Measurements from ENCODE around the gene MRPS11.

The MRPS11 gene

DNA sequence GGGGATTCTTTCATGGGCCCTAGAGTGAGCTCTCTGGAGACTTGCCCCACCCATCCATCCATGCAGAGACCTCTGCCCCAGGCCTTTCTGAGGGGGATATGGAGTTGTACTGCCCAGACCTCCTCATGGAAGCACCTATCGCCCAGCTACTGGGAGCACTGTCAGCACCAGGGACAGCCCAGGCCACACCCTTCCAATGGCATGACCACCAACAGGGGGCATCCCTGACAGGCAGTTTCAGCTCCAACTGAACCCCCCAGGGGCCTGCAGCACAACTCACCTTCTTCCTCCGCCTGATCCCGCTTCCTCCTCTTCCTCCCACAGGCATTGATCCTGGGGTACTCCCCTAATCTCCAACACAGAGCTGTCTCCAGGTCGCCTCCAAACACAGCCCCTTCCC lies 21.8 kb downstream of the MRPS11 start:
- Histone ChIP-seq H3K36me3 (ENCODE audit: control insufficient read depth, insufficient read depth, low read length) (no peaks in the 10 kb centered on the region), H3K9me3 (ENCODE audit: control insufficient read depth, low read length) (no peaks in the 10 kb centered on the region), H3K27ac (ENCODE audit: insufficient read depth, low read depth, low read length, poor library complexity, severe bottlenecking) (no peak overlapping the region), H3K27me3 (ENCODE audit: control insufficient read depth, insufficient read depth, low read length, poor library complexity, severe bottlenecking) (no peaks in the 10 kb centered on the region), H3K4me1 (ENCODE audit: control insufficient read depth, insufficient read depth, low read length) (no peaks in the 10 kb centered on the region), H3K4me3 (ENCODE audit: insufficient read depth, low read depth, low read length) (no peak overlapping the region)
- WGBS, 2 experiments = 83 to 87% methylated on average over 4 of the region's 4 CpGs

DNA sequence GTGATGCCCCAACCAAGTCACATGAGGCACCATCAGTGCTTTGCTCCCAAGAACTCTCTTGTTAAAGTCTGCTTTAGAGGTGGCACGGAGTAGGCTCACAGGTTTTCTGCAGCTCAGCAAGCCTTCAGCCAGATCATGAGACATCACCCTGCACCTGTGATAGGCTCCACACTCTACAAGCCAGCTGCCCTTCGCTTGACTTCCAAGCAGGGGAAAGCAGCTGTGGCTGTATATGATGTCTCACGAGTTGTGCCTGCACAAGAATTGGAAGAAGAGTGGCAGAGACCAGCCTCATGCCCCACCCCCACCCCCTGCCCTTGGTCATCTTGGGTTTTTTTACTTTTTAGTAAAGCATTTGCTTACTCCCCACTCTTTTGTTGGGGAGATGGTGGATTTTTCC lies 22.5 kb downstream of the MRPS11 start:
- 94 to 100% methylated on average over 3 of the region's 3 CpGs for WGBS, 2 experiments
- Histone ChIP-seq H3K36me3 (ENCODE audit: control insufficient read depth, insufficient read depth, low read length) (no peaks in the 10 kb centered on the region), H3K4me3 (ENCODE audit: insufficient read depth, low read depth, low read length) (no peak overlapping the region), H3K27me3 (ENCODE audit: control insufficient read depth, insufficient read depth, low read length, poor library complexity, severe bottlenecking) (no peaks in the 10 kb centered on the region), H3K4me1 (ENCODE audit: control insufficient read depth, insufficient read depth, low read length) (no peaks in the 10 kb centered on the region), H3K9me3 (ENCODE audit: control insufficient read depth, low read length) (no peaks in the 10 kb centered on the region), H3K27ac (ENCODE audit: insufficient read depth, low read depth, low read length, poor library complexity, severe bottlenecking) (no peak overlapping the region)

DNA sequence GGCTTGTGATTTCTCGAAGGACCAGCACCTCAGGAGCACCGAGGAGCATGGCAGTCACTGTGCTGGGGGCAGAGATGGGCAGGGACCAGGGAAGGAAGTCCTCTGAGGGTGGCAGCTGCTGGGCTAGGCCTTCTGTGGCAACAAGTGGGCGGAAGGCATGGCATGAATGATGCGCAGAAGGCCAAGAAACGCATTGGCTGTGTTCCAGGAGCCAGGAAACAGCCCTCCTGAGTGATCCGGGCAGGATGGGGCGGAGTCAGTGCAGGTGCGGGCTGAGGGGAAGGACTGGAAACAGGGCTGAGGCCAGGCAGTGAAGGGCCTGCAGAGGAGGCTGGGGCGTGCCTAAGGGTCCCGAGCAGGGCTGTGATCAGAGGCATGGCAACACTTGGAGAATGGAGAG lies 23.6 kb downstream of the MRPS11 start:
- H3K27me3 ChIP-seq (ENCODE audit: control insufficient read depth, insufficient read depth, low read length, poor library complexity, severe bottlenecking) = no peaks in the 10 kb centered on the region

DNA sequence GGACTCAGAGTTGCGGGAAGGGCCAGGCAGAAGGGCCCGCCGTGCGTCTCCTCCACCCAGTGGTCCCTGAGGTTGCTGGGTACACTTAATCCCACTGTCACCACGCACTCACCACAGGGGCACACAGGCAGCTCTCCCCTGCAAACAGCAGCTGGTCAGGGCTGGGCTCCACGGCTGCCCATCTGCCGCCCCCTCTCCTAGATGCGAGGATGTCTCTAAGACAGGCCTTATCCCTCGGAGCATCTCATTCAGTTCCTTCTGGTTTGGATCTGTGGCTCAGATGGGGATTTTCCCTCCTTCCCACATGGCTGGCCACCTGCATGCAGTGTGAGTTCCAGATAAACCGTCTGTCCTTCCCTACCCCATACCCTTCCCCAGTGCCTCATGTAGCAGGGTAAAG lies 26.3 kb downstream of the MRPS11 start:
- Histone ChIP-seq H3K27me3 (ENCODE audit: control insufficient read depth, insufficient read depth, low read length, poor library complexity, severe bottlenecking) (no peaks in the 10 kb centered on the region), H3K4me3 (ENCODE audit: insufficient read depth, low read depth, low read length) (no peak overlapping the region), H3K4me1 (ENCODE audit: control insufficient read depth, insufficient read depth, low read length) (no peaks in the 10 kb centered on the region), H3K9me3 (ENCODE audit: control insufficient read depth, low read length) (no peaks in the 10 kb centered on the region), H3K36me3 (ENCODE audit: control insufficient read depth, insufficient read depth, low read length) (no peaks in the 10 kb centered on the region), H3K27ac (ENCODE audit: insufficient read depth, low read depth, low read length, poor library complexity, severe bottlenecking) (no peak overlapping the region)
- 90 to 92% methylated on average over 10 of the region's 10 CpGs for WGBS, 2 experiments

More for the DNA sequence above, 23.6 kb downstream of the MRPS11 start:
- no peak overlapping the region for H3K27ac ChIP-seq (ENCODE audit: insufficient read depth, low read depth, low read length, poor library complexity, severe bottlenecking)
- no peaks in the 10 kb centered on the region for H3K4me1 ChIP-seq (ENCODE audit: control insufficient read depth, insufficient read depth, low read length)
- no peak overlapping the region for H3K4me3 ChIP-seq (ENCODE audit: insufficient read depth, low read depth, low read length)
- H3K9me3 ChIP-seq (ENCODE audit: control insufficient read depth, low read length) = no peaks in the 10 kb centered on the region
- 87 to 88% methylated on average over 10 of the region's 10 CpGs for WGBS, 2 experiments
- no peaks in the 10 kb centered on the region for H3K36me3 ChIP-seq (ENCODE audit: control insufficient read depth, insufficient read depth, low read length)

DNA sequence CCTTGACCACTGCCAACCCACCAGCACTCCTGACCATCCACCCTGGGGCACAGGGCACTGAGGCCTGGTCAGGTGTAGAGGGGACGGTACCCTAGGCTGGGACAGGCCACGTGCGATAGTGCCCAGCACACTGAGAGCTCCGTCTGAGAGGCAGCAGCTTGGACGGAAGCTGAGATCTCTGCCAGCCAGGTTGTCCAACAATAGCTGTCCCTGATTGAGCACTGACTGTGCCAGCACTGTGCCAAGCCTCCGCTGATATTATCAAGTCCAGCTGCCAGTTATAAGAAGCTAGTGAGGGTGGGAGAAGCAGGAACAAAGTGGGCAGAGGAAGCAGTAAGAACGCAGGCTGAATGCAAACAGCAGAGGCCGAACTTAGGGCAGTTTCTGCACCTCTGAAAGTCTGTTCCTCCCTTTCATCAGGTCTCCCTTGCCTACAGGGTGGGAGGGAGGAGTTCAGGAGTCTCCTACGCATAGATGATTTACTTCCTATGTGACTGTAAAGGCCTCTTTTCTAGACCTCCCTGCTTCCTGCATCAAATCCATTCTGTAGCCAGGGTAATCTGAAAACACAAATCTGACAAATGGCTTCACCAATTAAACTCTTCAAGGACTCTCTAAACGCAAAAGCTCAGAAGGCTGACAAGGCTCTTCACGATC lies 29.7 kb downstream of the MRPS11 start:
- Histone ChIP-seq H3K4me1 (ENCODE audit: control insufficient read depth, insufficient read depth, low read length) (no peaks in the 10 kb centered on the region), H3K27me3 (ENCODE audit: control insufficient read depth, insufficient read depth, low read length, poor library complexity, severe bottlenecking) (no peaks in the 10 kb centered on the region), H3K27ac (ENCODE audit: insufficient read depth, low read depth, low read length, poor library complexity, severe bottlenecking) (no peak overlapping the region), H3K36me3 (ENCODE audit: control insufficient read depth, insufficient read depth, low read length) (no peaks in the 10 kb centered on the region), H3K4me3 (ENCODE audit: insufficient read depth, low read depth, low read length) (no peak overlapping the region), H3K9me3 (ENCODE audit: control insufficient read depth, low read length) (no peaks in the 10 kb centered on the region)
- WGBS, 2 experiments = 92% methylated on average over 11 of the region's 11 CpGs

DNA sequence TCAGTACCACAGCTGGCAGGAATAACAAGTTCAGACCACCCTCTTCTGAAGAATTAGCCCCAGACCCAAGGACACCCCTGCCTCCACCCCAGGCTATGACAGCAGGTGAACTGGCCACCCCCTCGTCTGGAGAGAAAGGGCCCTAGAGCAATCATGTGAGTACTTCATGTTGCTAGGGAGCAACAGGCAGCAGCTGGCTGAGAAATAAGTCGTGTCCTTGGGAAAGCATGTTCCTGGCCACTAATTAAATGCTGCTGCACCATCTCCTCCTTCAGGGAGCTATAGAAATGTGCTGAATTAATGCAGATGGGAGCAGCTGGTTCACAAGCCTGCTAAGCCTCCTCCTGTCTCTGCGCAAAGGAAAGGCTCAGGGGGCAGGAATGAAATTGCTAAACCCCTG lies 31.5 kb downstream of the MRPS11 start:
- Histone ChIP-seq H3K27ac (ENCODE audit: insufficient read depth, low read depth, low read length, poor library complexity, severe bottlenecking) (no peak overlapping the region), H3K4me1 (ENCODE audit: control insufficient read depth, insufficient read depth, low read length) (peaks cover 5% of the 10 kb centered on the region), H3K36me3 (ENCODE audit: control insufficient read depth, insufficient read depth, low read length) (no peaks in the 10 kb centered on the region), H3K4me3 (ENCODE audit: insufficient read depth, low read depth, low read length) (no peak overlapping the region), H3K27me3 (ENCODE audit: control insufficient read depth, insufficient read depth, low read length, poor library complexity, severe bottlenecking) (no peaks in the 10 kb centered on the region), H3K9me3 (ENCODE audit: control insufficient read depth, low read length) (no peaks in the 10 kb centered on the region)
- WGBS, 2 experiments = 75 to 76% methylated on average over 3 of the region's 3 CpGs

DNA sequence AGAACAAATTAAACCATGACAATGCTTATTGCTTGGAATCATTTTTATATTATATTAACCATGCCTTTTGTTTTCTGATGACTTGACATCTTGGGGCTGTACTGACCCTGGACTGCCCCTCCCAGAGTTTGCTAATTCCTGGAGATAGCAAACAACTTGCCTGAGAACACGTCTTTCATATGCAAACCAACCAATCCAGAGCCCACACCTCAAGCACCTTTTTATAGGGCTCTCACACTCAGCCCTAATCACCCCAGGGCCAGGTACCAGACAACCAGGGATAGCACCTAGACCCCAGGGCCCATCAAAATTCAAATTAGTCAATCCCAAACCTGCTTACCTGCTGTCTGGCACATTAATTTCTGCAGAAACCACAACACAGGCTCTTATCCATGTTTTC lies 36.9 kb downstream of the MRPS11 start:
- WGBS, 2 experiments = 42 to 58% methylated on average over 1 of the region's 1 CpG
- Histone ChIP-seq H3K4me3 (ENCODE audit: insufficient read depth, low read depth, low read length) (no peak overlapping the region), H3K27me3 (ENCODE audit: control insufficient read depth, insufficient read depth, low read length, poor library complexity, severe bottlenecking) (no peaks in the 10 kb centered on the region), H3K4me1 (ENCODE audit: control insufficient read depth, insufficient read depth, low read length) (peaks cover 5% of the 10 kb centered on the region), H3K27ac (ENCODE audit: insufficient read depth, low read depth, low read length, poor library complexity, severe bottlenecking) (no peak overlapping the region), H3K36me3 (ENCODE audit: control insufficient read depth, insufficient read depth, low read length) (no peaks in the 10 kb centered on the region), H3K9me3 (ENCODE audit: control insufficient read depth, low read length) (no peaks in the 10 kb centered on the region)

DNA sequence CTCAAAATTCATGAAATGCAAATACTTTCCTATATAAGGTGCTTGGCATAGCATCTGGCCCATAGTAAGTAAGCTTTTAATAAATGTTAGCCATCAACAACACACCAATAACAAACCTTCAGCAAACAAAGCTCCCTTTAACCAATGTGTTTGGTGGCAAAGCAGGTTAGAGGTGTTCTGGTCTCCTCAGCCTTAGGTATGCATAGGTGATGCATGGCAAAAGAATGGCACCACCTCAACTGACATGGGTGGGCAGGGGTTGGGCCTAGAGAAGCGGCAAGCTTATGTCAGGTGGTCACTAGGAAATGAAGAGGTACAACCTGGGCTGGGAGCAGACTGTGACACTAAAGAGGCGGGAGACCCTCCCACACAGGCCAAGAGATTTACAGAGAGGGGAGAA lies 38.2 kb downstream of the MRPS11 start:
- Histone ChIP-seq H3K27me3 (ENCODE audit: control insufficient read depth, insufficient read depth, low read length, poor library complexity, severe bottlenecking) (no peaks in the 10 kb centered on the region), H3K4me3 (ENCODE audit: insufficient read depth, low read depth, low read length) (no peak overlapping the region), H3K27ac (ENCODE audit: insufficient read depth, low read depth, low read length, poor library complexity, severe bottlenecking) (no peak overlapping the region), H3K4me1 (ENCODE audit: control insufficient read depth, insufficient read depth, low read length) (peaks cover 5% of the 10 kb centered on the region), H3K9me3 (ENCODE audit: control insufficient read depth, low read length) (no peaks in the 10 kb centered on the region), H3K36me3 (ENCODE audit: control insufficient read depth, insufficient read depth, low read length) (peaks cover 4% of the 10 kb centered on the region)
- WGBS, 2 experiments = 92 to 97% methylated on average over 2 of the region's 2 CpGs

DNA sequence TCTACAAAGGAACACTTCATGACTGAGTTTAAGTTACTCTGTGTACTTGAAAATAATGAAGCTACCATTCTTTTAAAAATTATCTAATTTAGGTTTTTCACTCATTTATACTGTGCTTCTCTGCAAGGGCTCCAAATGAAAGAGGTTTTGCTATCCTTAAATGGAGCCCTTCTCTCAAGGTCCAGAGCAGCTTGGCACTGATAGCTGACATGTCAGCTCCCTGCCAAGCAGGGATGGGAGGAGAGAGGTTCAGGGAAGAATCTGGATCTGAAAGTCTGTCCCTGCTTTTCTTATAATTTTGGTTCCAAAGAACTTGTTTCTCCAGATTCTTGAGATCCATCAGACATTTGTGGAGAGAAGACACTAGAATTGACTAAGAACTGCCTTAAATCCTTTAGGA lies 39.1 kb downstream of the MRPS11 start:
- Histone ChIP-seq H3K27ac (ENCODE audit: insufficient read depth, low read depth, low read length, poor library complexity, severe bottlenecking) (no peak overlapping the region), H3K4me3 (ENCODE audit: insufficient read depth, low read depth, low read length) (no peak overlapping the region), H3K9me3 (ENCODE audit: control insufficient read depth, low read length) (no peaks in the 10 kb centered on the region), H3K27me3 (ENCODE audit: control insufficient read depth, insufficient read depth, low read length, poor library complexity, severe bottlenecking) (no peaks in the 10 kb centered on the region), H3K4me1 (ENCODE audit: control insufficient read depth, insufficient read depth, low read length) (peaks cover 5% of the 10 kb centered on the region), H3K36me3 (ENCODE audit: control insufficient read depth, insufficient read depth, low read length) (peaks cover 4% of the 10 kb centered on the region)

DNA sequence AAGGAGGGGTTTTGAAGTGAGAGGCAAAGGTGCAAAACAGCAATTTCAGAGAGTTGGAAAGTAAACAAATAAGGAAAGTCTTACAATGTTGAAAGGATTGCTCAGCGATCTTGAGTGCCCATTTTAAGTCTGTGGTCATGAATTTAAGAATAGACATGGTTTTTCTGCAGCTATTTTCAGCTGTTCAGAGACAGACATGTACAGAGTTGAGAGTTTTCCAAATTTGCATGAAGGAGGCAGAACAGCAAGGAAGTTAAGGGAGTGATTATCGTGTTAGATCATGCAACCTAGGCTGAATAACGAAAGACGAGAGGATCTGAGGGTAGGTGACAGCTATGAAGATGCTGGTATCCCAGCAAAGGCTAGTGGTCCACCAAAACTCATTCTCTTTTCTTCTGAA lies 41.8 kb downstream of the MRPS11 start:
- no peak overlapping the region for H3K4me3 ChIP-seq (ENCODE audit: insufficient read depth, low read depth, low read length)
- no peak overlapping the region for H3K27ac ChIP-seq (ENCODE audit: insufficient read depth, low read depth, low read length, poor library complexity, severe bottlenecking)
- H3K36me3 ChIP-seq (ENCODE audit: control insufficient read depth, insufficient read depth, low read length) = peaks cover 4% of the 10 kb centered on the region
- H3K27me3 ChIP-seq (ENCODE audit: control insufficient read depth, insufficient read depth, low read length, poor library complexity, severe bottlenecking) = no peaks in the 10 kb centered on the region
- 95 to 97% methylated on average over 4 of the region's 4 CpGs for WGBS, 2 experiments
- no peaks in the 10 kb centered on the region for H3K9me3 ChIP-seq (ENCODE audit: control insufficient read depth, low read length)
- H3K4me1 ChIP-seq (ENCODE audit: control insufficient read depth, insufficient read depth, low read length) = no peaks in the 10 kb centered on the region

DNA sequence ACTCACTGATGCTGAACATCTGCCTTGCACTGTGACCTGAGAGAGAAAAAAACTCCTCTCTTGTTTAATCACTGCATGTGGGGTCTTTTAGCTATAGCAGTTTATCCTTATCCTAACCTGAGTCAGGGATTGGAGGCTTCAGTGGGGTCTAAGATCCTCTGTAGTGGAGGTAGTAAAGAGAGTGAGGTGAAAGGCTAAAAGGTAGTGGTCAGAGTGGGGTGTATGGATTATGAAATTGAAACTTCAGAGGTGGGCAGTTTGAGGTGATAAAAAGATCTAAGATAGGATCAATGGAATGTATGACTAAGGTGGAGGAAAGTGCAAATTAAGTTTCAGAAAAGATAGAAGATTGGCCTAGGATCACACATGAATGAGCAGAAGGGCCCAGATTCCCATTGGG lies 42.5 kb downstream of the MRPS11 start:
- Histone ChIP-seq H3K4me1 (ENCODE audit: control insufficient read depth, insufficient read depth, low read length) (no peaks in the 10 kb centered on the region), H3K27ac (ENCODE audit: insufficient read depth, low read depth, low read length, poor library complexity, severe bottlenecking) (no peak overlapping the region), H3K4me3 (ENCODE audit: insufficient read depth, low read depth, low read length) (no peak overlapping the region), H3K36me3 (ENCODE audit: control insufficient read depth, insufficient read depth, low read length) (peaks cover 4% of the 10 kb centered on the region), H3K9me3 (ENCODE audit: control insufficient read depth, low read length) (no peaks in the 10 kb centered on the region), H3K27me3 (ENCODE audit: control insufficient read depth, insufficient read depth, low read length, poor library complexity, severe bottlenecking) (no peaks in the 10 kb centered on the region)
